ENCODE data around the gene SUGCT. TPM values are rescaled to one million over a fixed set of nuclear protein-coding genes. Genes with fewer than 3 reads are reported as not detected.
A peak's percentile ranks its signal among the peaks of the same experiment; 100 is the strongest.

SUGCT gene
- total RNA-seq, 2 experiments from 2014 or later, result not detected

DNA sequence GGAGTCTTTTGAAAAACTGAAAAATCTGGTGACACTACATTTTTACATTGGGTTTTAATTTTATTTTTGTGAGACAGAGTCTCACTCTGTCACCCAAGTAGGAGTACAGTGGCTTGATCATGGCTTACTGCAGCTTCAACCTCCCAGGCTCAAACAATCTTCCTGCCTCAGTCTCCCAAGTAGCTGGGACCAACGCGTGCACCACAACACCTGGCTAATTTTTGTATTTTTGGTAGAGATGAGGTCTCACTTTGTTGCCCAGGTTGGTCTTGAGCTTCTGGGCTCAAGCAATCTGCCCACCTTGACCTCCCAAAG lies 11.9 kb upstream of the SUGCT start:
- H3K9me2 ChIP-seq (ENCODE audit: insufficient read depth, low read length), result no peaks in the 10 kb centered on the region
- no peaks in the 10 kb centered on the region for H4K20me1 ChIP-seq (ENCODE audit: insufficient read depth, low read length)
- H3K36me3 ChIP-seq (ENCODE audit: insufficient read depth, low read length), result peaks cover 10% of the 10 kb centered on the region
- BruUV-seq (replicated peaks), result no TSS peak
- ChIA-PET CTCF (ENCODE audit: unreplicated experiment) (no interaction called here), POLR2A (no interaction called here)
- H3K4me3 ChIP-seq (ENCODE audit: low read depth, low read length, poor library complexity, severe bottlenecking), result no peak overlapping the region
- H2AFZ ChIP-seq (ENCODE audit: low read length), result no peak overlapping the region
- H3K79me2 ChIP-seq (ENCODE audit: insufficient read depth, low read depth, low read length), result peaks cover under 1% of the 10 kb centered on the region; the same call in 1 of the 2 replicates
- no peak overlapping the region for H3K4me2 ChIP-seq (ENCODE audit: low read length)
- H3K27ac ChIP-seq (ENCODE audit: low read depth, low read length, poor library complexity, severe bottlenecking), result no peak overlapping the region
- TF ChIP-seq EZH2phosphoT487 (IDR thresholded peaks at IDR 0.05; ENCODE audit: borderline replicate concordance, low read depth, low read length), result no peak
- TF ChIP-seq, protein P1, sequence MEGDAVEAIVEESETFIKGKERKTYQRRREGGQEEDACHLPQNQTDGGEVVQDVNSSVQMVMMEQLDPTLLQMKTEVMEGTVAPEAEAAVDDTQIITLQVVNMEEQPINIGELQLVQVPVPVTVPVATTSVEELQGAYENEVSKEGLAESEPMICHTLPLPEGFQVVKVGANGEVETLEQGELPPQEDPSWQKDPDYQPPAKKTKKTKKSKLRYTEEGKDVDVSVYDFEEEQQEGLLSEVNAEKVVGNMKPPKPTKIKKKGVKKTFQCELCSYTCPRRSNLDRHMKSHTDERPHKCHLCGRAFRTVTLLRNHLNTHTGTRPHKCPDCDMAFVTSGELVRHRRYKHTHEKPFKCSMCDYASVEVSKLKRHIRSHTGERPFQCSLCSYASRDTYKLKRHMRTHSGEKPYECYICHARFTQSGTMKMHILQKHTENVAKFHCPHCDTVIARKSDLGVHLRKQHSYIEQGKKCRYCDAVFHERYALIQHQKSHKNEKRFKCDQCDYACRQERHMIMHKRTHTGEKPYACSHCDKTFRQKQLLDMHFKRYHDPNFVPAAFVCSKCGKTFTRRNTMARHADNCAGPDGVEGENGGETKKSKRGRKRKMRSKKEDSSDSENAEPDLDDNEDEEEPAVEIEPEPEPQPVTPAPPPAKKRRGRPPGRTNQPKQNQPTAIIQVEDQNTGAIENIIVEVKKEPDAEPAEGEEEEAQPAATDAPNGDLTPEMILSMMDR (conservative IDR thresholded peaks at IDR 0.05; ENCODE audit: low read length), result no peak
- intact Hi-C loops (cut with micrococcal nuclease; ENCODE audit: unreplicated experiment), result no loop called here
- DNase-seq (ENCODE audit: low spot score), result no peak
- no peaks in the 10 kb centered on the region for H3K9me3 ChIP-seq (ENCODE audit: low read length)
- no peaks in the 10 kb centered on the region for H3K4me1 ChIP-seq (ENCODE audit: insufficient read depth, low read length, poor library complexity, severe bottlenecking)

DNA sequence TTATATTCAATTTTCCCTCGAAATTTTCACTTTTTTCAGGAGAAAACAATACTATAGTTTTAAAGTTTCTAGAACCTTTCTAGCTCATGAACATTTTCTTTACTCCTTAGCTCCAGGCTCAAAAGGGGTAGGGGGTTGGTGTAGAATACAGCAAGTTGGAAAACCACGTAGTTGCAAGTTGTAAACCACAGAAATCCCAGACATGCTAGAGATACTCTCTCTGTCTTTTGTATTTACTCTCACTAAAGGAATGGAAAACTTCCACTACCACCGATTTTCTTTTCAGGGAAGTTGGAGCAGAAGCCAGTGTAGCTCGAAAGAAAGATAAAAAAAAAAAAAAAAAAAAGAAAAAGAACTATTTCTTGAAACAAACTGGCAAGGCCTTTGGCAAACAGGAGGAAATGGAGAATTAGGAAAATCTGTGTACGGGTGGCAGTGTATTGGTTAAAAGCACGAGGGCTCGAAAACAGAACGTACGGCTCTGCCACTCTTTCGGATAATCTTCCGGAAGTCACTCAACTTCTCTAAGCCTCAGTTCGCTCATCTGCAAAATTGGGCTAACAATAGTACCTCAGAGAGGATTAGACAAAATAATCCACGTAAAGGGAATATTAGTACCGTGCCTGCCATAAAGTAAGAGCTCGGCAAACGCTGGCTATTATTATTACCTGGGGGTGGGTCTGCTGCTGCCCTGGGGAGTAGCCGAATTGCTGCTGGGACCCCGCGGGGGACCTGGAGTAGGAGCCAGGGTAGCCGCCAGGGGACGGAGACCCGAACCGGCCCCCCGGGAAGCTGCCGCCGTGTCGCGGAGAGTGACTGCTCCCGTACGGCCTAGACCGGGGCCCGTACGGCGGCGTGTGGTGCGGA lies 1.0 kb upstream of the SUGCT start:
- peaks cover 49% of the 10 kb centered on the region for H3K79me2 ChIP-seq (ENCODE audit: insufficient read depth, low read depth, low read length)
- ChIA-PET CTCF (ENCODE audit: unreplicated experiment) (no interaction called here), POLR2A (interaction anchor here (0.5 to 2.3 kb wide), 11 partner anchors 9 to 1443 kb away, joined by 3 to 7 read pairs (median 4); no protein-coding TSS in a partner anchor)
- peak overlapping the region; percentile 79 for H2AFZ ChIP-seq (ENCODE audit: low read length)
- H3K4me1 ChIP-seq (ENCODE audit: insufficient read depth, low read length, poor library complexity, severe bottlenecking), result peaks cover 18% of the 10 kb centered on the region
- BruUV-seq (replicated peaks), result TSS peak; percentile 81
- peaks cover 44% of the 10 kb centered on the region for H3K36me3 ChIP-seq (ENCODE audit: insufficient read depth, low read length)
- peaks cover 18% of the 10 kb centered on the region for H4K20me1 ChIP-seq (ENCODE audit: insufficient read depth, low read length)
- intact Hi-C loops (cut with micrococcal nuclease; ENCODE audit: unreplicated experiment), result loop anchor here (1.0 to 5.0 kb wide), 5 partner anchors 184 to 567 kb away; partner anchors contain the start of genes RALA and YAE1
- H3K4me2 ChIP-seq (ENCODE audit: low read length), result peak overlapping the region; percentile 96
- no peaks in the 10 kb centered on the region for H3K9me3 ChIP-seq (ENCODE audit: low read length)
- peak overlapping the region; percentile 100 for H3K4me3 ChIP-seq (ENCODE audit: low read depth, low read length, poor library complexity, severe bottlenecking)
- H3K27ac ChIP-seq (ENCODE audit: low read depth, low read length, poor library complexity, severe bottlenecking), result peak overlapping the region; percentile 89
- no peaks in the 10 kb centered on the region for H3K9me2 ChIP-seq (ENCODE audit: insufficient read depth, low read length)
- DNase-seq (ENCODE audit: low spot score), result peak; percentile 57
- TF ChIP-seq, protein P1 (conservative IDR thresholded peaks at IDR 0.05; ENCODE audit: low read length), result no peak
- no peak for TF ChIP-seq EZH2phosphoT487 (IDR thresholded peaks at IDR 0.05; ENCODE audit: borderline replicate concordance, low read depth, low read length)

DNA sequence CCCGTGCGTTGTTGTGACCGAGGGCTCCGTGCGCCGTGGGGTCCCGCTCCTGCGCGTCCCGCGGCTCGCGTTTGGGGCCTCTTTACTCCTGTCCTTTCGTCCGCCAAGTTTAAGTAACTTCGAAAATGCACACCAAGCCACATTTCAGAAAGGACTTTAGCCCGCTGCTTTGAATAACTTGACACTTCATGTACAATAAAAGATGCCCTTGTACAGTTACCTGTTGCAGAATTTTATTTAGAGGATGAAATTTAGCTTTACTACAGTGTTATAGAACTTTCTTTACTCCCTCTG lies 459 bp downstream of the SUGCT start:
- H2AFZ ChIP-seq (ENCODE audit: low read length), result peak overlapping the region; percentile 79; the same call in 1 of the 2 replicates
- DNase-seq (ENCODE audit: low spot score), result no peak
- intact Hi-C loops (cut with micrococcal nuclease; ENCODE audit: unreplicated experiment), result loop anchor here (2.0 kb wide), 1 partner anchor 238 kb away; no protein-coding TSS in a partner anchor
- ChIA-PET POLR2A (interaction anchor here (1.0 to 2.3 kb wide), 2 partner anchors 10 to 239 kb away, joined by 7 read pairs; no protein-coding TSS in a partner anchor), CTCF (ENCODE audit: unreplicated experiment) (no interaction called here)
- peak overlapping the region; percentile 96 for H3K4me2 ChIP-seq (ENCODE audit: low read length)
- H3K4me1 ChIP-seq (ENCODE audit: insufficient read depth, low read length, poor library complexity, severe bottlenecking), result peaks cover 18% of the 10 kb centered on the region
- no peaks in the 10 kb centered on the region for H3K9me2 ChIP-seq (ENCODE audit: insufficient read depth, low read length)
- peak overlapping the region; percentile 100 for H3K4me3 ChIP-seq (ENCODE audit: low read depth, low read length, poor library complexity, severe bottlenecking)
- peaks cover 18% of the 10 kb centered on the region for H4K20me1 ChIP-seq (ENCODE audit: insufficient read depth, low read length)
- H3K27ac ChIP-seq (ENCODE audit: low read depth, low read length, poor library complexity, severe bottlenecking), result no peak overlapping the region
- peaks cover 29% of the 10 kb centered on the region for H3K36me3 ChIP-seq (ENCODE audit: insufficient read depth, low read length)
- H3K79me2 ChIP-seq (ENCODE audit: insufficient read depth, low read depth, low read length), result peaks cover 40% of the 10 kb centered on the region
- BruUV-seq (replicated peaks), result no TSS peak
- H3K9me3 ChIP-seq (ENCODE audit: low read length), result no peaks in the 10 kb centered on the region
- TF ChIP-seq, protein P1 (conservative IDR thresholded peaks at IDR 0.05; ENCODE audit: low read length), result no peak
- TF ChIP-seq EZH2phosphoT487 (IDR thresholded peaks at IDR 0.05; ENCODE audit: borderline replicate concordance, low read depth, low read length), result no peak

All from OCI-LY7 (cell line).